ENCODE measurements around the gene TJAP1. TPM values are rescaled to one million over a fixed set of nuclear protein-coding genes. Genes with fewer than 3 reads are reported as not detected.

TJAP1 gene
- total RNA-seq, 1 donor from 2014 or later, result 38.7 TPM

DNA sequence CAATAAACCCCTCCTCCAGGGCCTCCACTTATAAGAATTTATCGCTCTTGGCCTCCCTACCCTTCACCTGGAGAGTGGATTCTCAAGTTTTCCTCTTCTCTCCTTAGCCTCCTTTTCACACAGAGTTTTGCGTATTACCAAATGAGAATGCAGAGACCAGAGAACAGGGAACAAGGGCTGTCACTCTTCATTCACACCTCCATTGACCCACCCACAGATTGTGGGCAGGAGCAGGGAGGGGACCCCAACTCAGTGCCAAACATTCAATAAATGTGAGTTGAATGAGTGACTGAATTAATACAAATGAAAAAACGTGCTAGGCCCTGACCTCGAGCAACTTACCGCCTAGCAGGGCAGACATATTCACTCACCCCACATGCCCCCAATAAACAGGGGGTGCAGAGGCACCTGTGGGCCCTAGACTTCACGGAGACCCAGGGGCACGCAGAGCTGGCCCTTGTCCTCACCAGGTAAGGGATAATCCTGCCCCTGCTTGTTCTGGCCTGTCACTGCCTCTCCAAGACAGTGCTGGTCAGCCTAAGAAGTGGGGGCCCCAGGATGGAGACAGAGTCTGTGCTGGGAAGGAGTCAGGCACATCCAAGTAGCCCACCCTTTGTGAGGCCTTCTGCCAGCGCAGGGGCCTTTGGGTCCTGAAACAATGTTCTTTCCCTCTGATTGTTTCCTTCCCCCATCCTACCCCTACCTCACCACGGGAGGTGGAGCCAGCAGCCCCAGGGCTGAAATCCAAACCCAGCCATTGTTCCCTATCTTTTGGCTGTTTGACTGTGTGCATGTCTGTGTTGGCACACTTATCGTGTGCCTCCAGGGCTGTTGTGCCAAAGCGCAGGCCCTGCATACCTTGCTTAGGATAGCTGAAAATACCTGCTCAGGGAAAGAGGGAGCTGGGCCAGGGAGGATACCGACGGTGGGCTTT, 8.4 kb upstream of the TJAP1 start:
- TF ChIP-seq, protein P1, sequence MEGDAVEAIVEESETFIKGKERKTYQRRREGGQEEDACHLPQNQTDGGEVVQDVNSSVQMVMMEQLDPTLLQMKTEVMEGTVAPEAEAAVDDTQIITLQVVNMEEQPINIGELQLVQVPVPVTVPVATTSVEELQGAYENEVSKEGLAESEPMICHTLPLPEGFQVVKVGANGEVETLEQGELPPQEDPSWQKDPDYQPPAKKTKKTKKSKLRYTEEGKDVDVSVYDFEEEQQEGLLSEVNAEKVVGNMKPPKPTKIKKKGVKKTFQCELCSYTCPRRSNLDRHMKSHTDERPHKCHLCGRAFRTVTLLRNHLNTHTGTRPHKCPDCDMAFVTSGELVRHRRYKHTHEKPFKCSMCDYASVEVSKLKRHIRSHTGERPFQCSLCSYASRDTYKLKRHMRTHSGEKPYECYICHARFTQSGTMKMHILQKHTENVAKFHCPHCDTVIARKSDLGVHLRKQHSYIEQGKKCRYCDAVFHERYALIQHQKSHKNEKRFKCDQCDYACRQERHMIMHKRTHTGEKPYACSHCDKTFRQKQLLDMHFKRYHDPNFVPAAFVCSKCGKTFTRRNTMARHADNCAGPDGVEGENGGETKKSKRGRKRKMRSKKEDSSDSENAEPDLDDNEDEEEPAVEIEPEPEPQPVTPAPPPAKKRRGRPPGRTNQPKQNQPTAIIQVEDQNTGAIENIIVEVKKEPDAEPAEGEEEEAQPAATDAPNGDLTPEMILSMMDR (IDR thresholded peaks at IDR 0.05), result no peak
- no peaks in the 10 kb centered on the region for H3K9me3 Mint-ChIP-seq (ENCODE audit: unreplicated experiment)
- no peaks in the 10 kb centered on the region for H3K4me1 Mint-ChIP-seq (ENCODE audit: unreplicated experiment)
- H3K27ac Mint-ChIP-seq (ENCODE audit: unreplicated experiment), result no peak overlapping the region
- no peak overlapping the region for H3K4me3 Mint-ChIP-seq (ENCODE audit: unreplicated experiment)
- H3K36me3 Mint-ChIP-seq (ENCODE audit: unreplicated experiment), result no peaks in the 10 kb centered on the region
- DNase-seq (ENCODE audit: extremely low spot score, unreplicated experiment), result no peak
- peaks cover 14% of the 10 kb centered on the region for H3K27me3 Mint-ChIP-seq (ENCODE audit: unreplicated experiment)

DNA sequence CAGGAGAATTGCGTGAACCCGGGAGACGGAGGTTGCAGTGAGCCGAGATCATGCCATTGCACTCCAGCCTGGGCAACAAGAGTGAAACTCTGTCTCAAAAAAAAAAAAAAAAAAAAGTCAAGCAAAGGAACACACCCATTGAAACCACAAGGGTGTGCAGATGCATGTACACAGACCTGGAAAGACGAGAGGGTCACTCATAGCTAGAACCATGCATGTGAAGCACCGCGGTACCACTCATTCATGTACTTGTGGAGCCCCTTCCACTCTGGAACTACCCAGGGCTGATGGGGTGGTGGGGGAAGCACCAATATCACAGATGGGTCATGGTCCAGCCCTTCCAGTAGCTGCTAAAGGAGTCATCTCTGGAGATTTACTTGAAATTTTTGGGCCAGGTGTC, 7.4 kb upstream of the TJAP1 start:
- Mint-ChIP-seq H3K27ac (ENCODE audit: unreplicated experiment) (no peak overlapping the region), H3K36me3 (ENCODE audit: unreplicated experiment) (no peaks in the 10 kb centered on the region), H3K4me3 (ENCODE audit: unreplicated experiment) (no peak overlapping the region), H3K27me3 (ENCODE audit: unreplicated experiment) (peaks cover 14% of the 10 kb centered on the region), H3K9me3 (ENCODE audit: unreplicated experiment) (no peaks in the 10 kb centered on the region), H3K4me1 (ENCODE audit: unreplicated experiment) (no peaks in the 10 kb centered on the region)
- no peak for DNase-seq (ENCODE audit: extremely low spot score, unreplicated experiment)
- TF ChIP-seq, protein P1 (IDR thresholded peaks at IDR 0.05), result no peak

DNA sequence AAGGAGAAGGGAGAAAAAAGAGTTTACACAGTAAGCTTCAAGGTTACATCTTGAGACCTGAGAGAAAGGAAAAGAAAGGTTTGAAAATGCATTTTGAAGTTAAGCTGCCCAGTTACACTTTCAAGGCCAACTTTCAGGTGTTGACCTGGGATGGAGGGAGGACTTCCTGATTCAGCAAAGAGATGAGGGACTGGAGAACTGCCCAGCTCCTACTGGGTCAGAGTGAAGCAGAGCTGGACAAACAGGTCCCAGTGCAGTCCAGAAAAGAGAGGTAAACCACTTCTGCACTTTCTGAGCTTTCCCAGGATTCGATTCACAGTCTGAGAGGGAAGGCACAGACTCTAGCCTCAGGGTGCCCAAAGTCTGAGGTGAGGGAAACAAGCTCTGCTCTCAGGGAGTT, 6.0 kb upstream of the TJAP1 start:
- Mint-ChIP-seq H3K27ac (ENCODE audit: unreplicated experiment) (no peak overlapping the region), H3K9me3 (ENCODE audit: unreplicated experiment) (no peaks in the 10 kb centered on the region), H3K4me1 (ENCODE audit: unreplicated experiment) (no peaks in the 10 kb centered on the region), H3K4me3 (ENCODE audit: unreplicated experiment) (no peak overlapping the region), H3K36me3 (ENCODE audit: unreplicated experiment) (no peaks in the 10 kb centered on the region), H3K27me3 (ENCODE audit: unreplicated experiment) (peaks cover 14% of the 10 kb centered on the region)
- TF ChIP-seq, protein P1 (IDR thresholded peaks at IDR 0.05), result no peak
- no peak for DNase-seq (ENCODE audit: extremely low spot score, unreplicated experiment)

DNA sequence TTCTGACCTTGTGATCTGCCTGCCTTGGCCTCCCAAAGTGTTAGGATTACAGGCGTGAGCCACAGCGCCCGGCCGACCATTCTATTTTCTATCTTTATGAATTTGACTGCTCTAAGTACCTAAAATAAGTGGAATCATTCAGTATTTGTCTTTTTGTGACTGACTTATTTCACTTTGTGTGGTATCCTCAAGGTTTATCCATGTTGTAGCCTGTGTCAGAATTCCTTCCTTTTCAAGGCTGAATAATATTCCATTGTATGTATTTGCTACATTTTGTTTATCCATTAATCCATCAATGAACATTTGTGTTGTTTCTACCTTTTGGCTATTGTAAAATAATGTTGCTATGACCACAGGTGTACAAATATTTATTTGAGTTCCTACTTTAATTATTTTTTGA, 4.9 kb upstream of the TJAP1 start:
- H3K27me3 Mint-ChIP-seq (ENCODE audit: unreplicated experiment), result peaks cover 14% of the 10 kb centered on the region
- H3K9me3 Mint-ChIP-seq (ENCODE audit: unreplicated experiment), result no peaks in the 10 kb centered on the region
- TF ChIP-seq, protein P1 (IDR thresholded peaks at IDR 0.05), result no peak
- peaks cover 8% of the 10 kb centered on the region for H3K4me1 Mint-ChIP-seq (ENCODE audit: unreplicated experiment)
- H3K4me3 Mint-ChIP-seq (ENCODE audit: unreplicated experiment), result no peak overlapping the region
- no peak for DNase-seq (ENCODE audit: extremely low spot score, unreplicated experiment)
- H3K27ac Mint-ChIP-seq (ENCODE audit: unreplicated experiment), result no peak overlapping the region
- no peaks in the 10 kb centered on the region for H3K36me3 Mint-ChIP-seq (ENCODE audit: unreplicated experiment)

DNA sequence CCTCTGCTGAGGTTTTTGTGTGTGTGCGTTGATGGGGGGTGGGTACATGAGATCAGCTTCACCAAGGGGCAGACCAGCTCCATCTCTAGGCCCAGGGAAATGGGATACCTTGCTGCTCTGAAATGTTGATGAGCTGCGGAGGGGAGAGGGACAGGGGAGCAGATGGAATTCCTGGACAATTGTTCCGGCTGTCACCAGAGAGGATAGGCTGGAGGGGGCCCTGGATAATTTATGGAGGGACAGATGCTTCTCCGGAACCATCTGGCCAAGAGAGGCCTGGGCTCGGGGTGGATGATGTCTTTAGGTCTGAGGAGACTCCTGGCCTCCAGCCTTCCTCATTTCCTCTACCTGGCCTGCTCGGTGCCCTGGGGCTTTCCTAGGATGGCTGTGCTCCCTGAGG, 1.9 kb upstream of the TJAP1 start:
- peaks cover 10% of the 10 kb centered on the region for H3K27me3 Mint-ChIP-seq (ENCODE audit: unreplicated experiment)
- H3K27ac Mint-ChIP-seq (ENCODE audit: unreplicated experiment), result no peak overlapping the region
- TF ChIP-seq, protein P1 (IDR thresholded peaks at IDR 0.05), result no peak
- no peaks in the 10 kb centered on the region for H3K36me3 Mint-ChIP-seq (ENCODE audit: unreplicated experiment)
- DNase-seq (ENCODE audit: extremely low spot score, unreplicated experiment), result no peak
- peaks cover 30% of the 10 kb centered on the region for H3K4me1 Mint-ChIP-seq (ENCODE audit: unreplicated experiment)
- H3K4me3 Mint-ChIP-seq (ENCODE audit: unreplicated experiment), result no peak overlapping the region
- no peaks in the 10 kb centered on the region for H3K9me3 Mint-ChIP-seq (ENCODE audit: unreplicated experiment)

Data from osteocyte (in vitro differentiated cells).